Fibroblast of mammary gland (primary cell): Measurements from ENCODE around the gene MRPL16.

Experiments
- DNase-seq: peaks from one replicate; pipeline ENCODE4 v3.0.0-alpha.2; 2010; ENCODE audit warnings: low read depth
- H3K4me3 ChIP-seq: 2 replicates; pipeline ENCODE4 v1.5.1; 2011; ENCODE audit warnings: low read depth, mild to moderate bottlenecking, low read length, moderate library complexity; ENCODE audit not compliant: control insufficient read depth
- TF ChIP-seq, protein P1 (sequence below): conservative IDR thresholded peaks from 2 replicates; pipeline ENCODE4 v1.5.1; 2011; ENCODE audit warnings: low read depth, low read length, inconsistent platforms; ENCODE audit not compliant: control insufficient read depth, insufficient read depth

Gene MRPL16

DNA sequence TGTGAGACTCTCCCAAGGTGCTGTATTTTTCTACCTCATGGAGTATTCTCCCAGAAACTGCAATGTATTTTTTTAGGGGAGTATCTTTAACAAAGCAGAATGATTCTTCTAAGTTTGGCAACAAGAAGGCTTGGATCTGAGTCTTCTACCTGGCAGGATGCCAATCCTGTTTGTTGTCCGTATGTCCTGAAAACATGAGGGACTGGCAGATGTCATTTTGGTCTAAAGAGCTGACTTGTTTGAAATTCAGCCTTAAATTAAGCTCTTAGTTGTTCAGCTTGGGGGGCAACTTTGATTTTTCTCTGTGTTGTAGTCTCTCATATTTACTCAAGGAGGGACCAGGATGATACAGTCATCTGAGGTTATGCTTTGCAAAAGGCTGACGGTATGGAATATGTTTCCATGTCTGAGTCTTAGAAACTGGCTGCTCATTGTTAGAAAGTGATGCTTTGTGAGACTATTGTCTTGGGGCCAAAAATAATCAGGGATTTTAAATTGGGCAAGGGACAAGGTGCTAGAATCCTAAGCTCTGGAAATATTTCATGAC lies 9.3 kb downstream of the MRPL16 start:
- peak; percentile 7 for DNase-seq
- no peak overlapping the region for H3K4me3 ChIP-seq
- TF ChIP-seq, protein P1, sequence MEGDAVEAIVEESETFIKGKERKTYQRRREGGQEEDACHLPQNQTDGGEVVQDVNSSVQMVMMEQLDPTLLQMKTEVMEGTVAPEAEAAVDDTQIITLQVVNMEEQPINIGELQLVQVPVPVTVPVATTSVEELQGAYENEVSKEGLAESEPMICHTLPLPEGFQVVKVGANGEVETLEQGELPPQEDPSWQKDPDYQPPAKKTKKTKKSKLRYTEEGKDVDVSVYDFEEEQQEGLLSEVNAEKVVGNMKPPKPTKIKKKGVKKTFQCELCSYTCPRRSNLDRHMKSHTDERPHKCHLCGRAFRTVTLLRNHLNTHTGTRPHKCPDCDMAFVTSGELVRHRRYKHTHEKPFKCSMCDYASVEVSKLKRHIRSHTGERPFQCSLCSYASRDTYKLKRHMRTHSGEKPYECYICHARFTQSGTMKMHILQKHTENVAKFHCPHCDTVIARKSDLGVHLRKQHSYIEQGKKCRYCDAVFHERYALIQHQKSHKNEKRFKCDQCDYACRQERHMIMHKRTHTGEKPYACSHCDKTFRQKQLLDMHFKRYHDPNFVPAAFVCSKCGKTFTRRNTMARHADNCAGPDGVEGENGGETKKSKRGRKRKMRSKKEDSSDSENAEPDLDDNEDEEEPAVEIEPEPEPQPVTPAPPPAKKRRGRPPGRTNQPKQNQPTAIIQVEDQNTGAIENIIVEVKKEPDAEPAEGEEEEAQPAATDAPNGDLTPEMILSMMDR, result no peak

DNA sequence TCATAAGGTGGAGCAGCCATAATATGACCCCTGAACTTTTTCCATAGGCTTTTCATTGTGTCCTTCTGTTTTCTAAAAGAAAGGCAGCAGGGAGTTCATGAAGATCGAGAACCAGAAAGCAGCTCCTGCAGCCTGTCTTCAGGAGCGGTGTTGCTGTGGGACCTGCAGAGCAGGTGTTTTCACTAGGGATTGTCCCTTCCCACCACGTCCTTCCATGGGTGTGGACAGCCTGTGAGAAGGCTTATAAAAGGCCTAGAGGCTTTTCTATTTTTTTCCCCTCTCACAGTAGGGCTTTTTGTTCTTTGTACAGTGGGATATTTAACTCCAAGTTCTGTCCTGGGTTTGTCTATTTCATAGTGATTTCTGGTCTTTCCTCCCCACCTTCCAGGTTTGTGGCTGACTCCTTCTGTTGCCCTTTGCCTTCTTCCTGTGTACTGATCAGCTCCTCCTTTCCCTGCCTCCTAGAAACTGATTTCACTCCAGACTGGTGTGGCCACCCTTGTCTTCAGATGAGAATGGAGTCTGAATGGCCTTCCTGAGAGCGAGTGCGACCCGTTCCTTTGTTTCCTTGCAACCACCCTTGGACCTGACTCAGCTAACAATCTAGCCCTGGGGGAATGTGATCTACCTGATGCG lies 10.1 kb downstream of the MRPL16 start:
- DNase-seq, result no peak
- H3K4me3 ChIP-seq, result no peak overlapping the region
- TF ChIP-seq, protein P1, result no peak

DNA sequence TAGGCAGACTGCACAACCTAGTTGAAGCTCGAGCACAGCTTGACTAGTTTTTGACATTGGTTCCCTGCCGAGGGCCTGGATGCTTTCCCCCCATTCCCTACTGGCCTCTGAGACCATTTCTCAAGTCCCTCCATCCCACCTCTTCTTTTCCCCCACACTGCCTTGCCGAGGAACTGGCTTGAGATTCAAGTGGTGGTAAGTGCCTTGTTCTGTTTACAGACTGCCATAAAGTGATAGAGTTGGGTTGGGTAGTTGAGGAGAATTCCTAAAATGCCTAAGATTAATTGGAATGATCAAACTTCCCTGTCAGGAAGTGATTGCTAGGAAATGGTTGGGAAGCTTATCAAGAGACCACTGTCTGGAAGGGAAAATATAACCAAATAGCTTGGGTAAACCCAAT lies 16.2 kb downstream of the MRPL16 start:
- H3K4me3 ChIP-seq, result no peak overlapping the region
- TF ChIP-seq, protein P1, result no peak
- DNase-seq, result no peak

DNA sequence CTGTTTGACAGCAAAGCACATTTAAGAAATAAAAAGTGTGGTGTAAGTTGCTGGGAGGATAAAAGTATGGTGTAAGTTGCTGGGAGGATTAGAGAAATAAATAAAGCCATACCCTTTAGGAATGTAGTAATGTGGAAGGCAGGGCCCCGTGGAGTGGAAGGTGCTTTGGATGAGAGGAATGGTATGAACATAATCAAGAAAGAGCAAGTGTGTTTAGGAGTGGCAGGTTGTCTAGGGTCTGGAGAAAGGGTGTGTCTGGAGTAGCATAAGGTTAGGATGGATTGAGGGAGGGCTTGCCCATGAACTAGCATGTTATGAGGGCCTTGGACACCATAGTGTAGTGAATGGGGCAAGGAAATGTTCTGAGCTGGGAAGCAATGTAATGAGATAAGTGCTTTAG lies 18.1 kb downstream of the MRPL16 start:
- H3K4me3 ChIP-seq, result no peak overlapping the region
- TF ChIP-seq, protein P1, result no peak
- DNase-seq, result no peak

DNA sequence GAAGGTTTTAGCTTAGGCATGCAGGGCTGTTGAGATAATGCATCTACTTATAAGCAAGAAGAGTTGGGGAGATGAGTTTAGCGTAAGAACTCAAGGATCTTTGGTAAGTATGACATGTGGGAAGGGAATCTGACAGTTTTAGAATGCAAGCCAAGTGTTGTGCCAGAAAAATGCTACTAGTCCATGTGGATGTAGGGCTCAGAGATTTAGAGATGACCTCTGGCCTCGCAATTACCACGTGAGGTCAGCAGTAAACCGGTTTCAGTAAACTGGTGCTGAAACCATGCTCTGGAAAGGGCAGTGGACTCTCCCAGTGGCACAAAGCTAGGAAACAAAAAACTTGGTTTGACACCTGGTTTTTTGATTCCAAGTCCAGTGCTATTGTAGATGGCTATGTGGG lies 18.9 kb downstream of the MRPL16 start:
- no peak overlapping the region for H3K4me3 ChIP-seq
- DNase-seq, result no peak
- TF ChIP-seq, protein P1, result no peak

DNA sequence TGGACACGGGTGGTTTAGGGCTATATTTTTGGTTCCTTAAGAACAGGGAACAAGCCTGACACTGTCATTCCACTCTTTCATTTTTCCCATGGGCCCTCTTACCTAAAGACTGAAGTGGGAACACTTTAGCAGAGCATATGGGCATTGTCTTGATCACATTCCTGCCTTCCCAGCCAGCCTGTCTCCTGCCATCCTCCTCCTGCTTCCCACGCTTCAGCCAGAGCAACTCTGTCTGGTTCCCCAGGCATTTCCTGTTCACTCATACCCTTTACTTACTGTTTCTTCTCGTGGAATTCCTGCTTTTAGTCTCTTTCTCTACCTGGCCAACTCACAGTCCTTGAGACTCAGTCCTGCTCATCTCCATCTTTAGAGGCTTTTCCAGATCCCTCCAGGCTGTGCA lies 22.8 kb downstream of the MRPL16 start:
- H3K4me3 ChIP-seq, result no peak overlapping the region
- TF ChIP-seq, protein P1, result no peak
- DNase-seq, result peak; percentile 23
